GM18951 (cell line): ENCODE measurements around the gene TNRC18.

ENCODE experiments used
- POLR2A ChIP-seq: IDR thresholded peaks from 4 replicates; pipeline ENCODE4 v1.6.1; 2011; ENCODE audit warnings: mild to moderate bottlenecking; ENCODE audit not compliant: insufficient read length, insufficient read depth; ENCODE audit errors: extremely low read depth
- in situ Hi-C: fragments of 300-500 bp; cut with MboI; formaldehyde crosslinking; loops from one replicate; pipeline ENCODE4 v1.12.0; 2022; ENCODE audit warnings: low sequenced_read_pairs, mixed read lengths, inconsistent platforms; ENCODE audit not compliant: unreplicated experiment

Gene TNRC18

GRCh38 chr7:5420067-5420880 lies 3.4 kb downstream of the TNRC18 start:
- in situ Hi-C loops, result no loop called here
- TF ChIP-seq POLR2A, result no peak

- in situ Hi-C loops, result no loop called here
- TF ChIP-seq POLR2A, result no peak
Measured at GRCh38 chr7:5419539-5420066, 4.0 kb downstream of the TNRC18 start.

DNA sequence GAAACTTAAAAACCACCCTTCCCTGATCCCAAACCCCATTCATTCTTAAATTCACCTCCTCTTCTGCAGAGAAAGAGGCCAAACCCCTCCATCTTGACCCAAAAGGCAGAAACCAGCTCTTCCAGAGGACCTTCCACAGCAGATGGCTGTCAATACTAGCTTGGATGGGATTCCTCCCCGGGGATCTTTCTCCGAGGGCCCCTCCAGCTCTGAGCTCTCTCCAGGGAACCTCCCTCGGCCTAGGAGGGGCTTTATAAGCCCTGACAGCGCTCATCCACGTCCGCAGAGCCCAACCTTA lies 5.4 kb downstream of the TNRC18 start:
- TF ChIP-seq POLR2A, result no peak
- in situ Hi-C loops, result no loop called here

- no peak for TF ChIP-seq POLR2A
- in situ Hi-C loops, result no loop called here
Measured at GRCh38 chr7:5417106-5418071, 6.2 kb downstream of the TNRC18 start.

- in situ Hi-C loops, result no loop called here
- TF ChIP-seq POLR2A, result no peak
Measured at GRCh38 chr7:5414916-5415315, 8.7 kb downstream of the TNRC18 start.

GRCh38 chr7:5413449-5413786 lies 10.2 kb downstream of the TNRC18 start:
- TF ChIP-seq POLR2A, result no peak
- in situ Hi-C loops, result no loop called here

DNA sequence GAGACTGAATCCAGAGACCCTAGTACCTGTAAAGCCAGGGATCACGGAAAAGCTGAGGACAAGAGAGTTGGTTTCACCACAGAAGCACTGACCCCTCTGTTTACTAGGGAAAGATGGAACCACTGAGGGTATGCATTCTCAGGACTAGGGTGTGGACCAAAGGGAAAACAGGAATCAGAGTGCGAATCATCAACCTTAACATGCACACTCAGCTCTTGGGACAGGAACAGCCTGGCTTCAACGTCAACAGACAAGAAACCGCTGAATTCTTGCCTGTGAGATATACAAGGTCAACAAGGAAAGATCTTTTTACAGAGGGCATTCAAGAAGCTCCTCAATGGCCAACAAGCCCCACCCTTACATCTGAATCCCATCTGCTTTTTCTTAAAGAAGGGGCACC lies 14.9 kb downstream of the TNRC18 start:
- no peak for TF ChIP-seq POLR2A
- in situ Hi-C loops, result no loop called here

- no peak for TF ChIP-seq POLR2A
- in situ Hi-C loops, result no loop called here
Measured at GRCh38 chr7:5406957-5407945, 16.4 kb downstream of the TNRC18 start.

DNA sequence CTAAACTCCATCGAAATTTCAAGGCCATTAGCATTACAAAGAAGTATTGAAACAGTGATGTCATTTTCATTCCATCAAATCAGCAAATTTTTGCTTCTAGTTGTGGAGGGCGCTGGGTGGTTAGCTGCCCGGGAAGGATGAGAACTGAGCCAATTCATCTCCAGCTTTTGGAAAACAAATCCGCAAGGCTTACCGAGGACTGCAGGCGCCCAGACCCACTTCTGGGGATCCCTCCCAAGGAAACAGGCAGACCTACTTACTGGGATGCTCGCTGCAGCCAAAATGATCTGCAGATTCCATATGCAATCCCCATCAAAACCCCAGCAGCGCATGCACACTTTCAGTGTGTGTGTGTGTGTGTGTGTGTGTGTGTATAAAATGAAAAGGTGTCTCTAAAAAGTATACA lies 19.2 kb downstream of the TNRC18 start:
- in situ Hi-C loops, result no loop called here
- no peak for TF ChIP-seq POLR2A

GRCh38 chr7:5403442-5403841 lies 20.2 kb downstream of the TNRC18 start:
- in situ Hi-C loops, result no loop called here
- no peak for TF ChIP-seq POLR2A

DNA sequence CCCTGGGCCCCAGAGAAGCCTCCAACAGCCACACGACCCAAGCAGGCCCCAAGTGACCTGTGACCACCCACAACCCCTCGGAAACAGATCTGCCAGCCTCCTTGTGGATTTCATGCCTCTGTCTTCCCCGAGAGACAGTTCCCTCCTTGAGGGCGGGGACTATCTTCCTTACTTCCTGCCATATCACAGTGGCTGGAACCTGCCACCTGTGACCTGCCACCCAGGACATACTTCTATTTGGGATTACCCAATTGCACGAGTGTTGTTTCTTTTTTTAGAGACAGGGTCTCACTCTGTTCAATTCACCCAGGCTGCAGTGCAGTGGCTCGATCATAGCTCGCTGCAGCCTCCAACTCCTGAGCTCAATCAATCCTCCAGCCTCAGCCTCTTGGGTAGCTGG lies 25.9 kb downstream of the TNRC18 start:
- TF ChIP-seq POLR2A, result no peak
- in situ Hi-C loops, result no loop called here

DNA sequence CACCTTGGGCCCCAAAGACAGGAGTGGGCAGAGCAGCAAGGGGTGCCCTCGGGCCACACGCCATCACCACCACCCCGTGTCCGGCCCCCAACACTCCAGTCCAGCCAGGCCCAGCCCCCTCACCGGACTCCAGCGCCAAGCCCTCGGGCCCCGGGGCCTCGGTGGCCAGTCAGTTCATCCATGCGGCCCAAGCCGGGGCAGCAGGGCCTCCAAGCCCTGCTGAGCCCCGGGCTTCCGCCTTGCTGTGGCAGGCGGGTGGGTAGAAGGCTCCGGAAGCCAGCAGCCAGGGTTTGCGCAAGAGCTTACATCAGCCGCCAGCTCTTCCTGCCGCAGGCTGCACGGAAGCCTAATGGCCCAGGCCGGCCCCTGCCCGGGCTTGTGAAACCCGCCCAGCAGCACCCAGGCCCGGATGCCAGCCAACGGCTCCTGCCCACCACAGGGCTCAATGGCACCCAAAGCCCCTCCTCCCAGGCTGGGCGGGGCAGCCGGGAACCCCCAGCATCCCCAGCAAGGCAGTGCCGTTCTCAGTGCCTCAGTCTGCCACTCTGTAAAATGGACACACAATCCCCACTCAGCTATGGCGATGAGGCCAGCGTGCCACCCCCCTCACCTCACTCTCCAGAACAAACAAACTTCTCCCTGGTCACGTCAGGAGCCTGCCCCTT lies 26.5 kb downstream of the TNRC18 start:
- in situ Hi-C loops, result no loop called here

More for the DNA sequence above, 26.5 kb downstream of the TNRC18 start:
- peak; percentile 84 for TF ChIP-seq POLR2A
